Uterus (tissue), 2 donors: ENCODE results near the gene PTPRN2.

Experiments used
- CTCF ChIP-seq, 4 experiments: fragments of 200-600 bp in 2 of 4; fragments of 450-650 bp in 2 of 4; sonication (generic) in 2 of 4; IDR thresholded peaks; one replicate each; pipeline ENCODE4 v1.5.1; 2016 to 2019; ENCODE audit warnings: antibody characterized with exemption in 4 of 4, mild to moderate bottlenecking in 2 of 4, moderate library complexity in 1 of 4
- POLR2A ChIP-seq, 2 donors: fragments of 450-650 bp; IDR thresholded peaks; one replicate each; pipeline ENCODE4 v1.6.1; 2016; ENCODE audit warnings: antibody characterized with exemption in 2 of 2, mild to moderate bottlenecking in 1 of 2, moderate library complexity in 1 of 2

GRCh38 chr7:158591944-158592343 lies 4.3 kb upstream of the PTPRN2 start:
- no peak for TF ChIP-seq CTCF (IDR thresholded peaks at IDR 0.05)
- TF ChIP-seq POLR2A (IDR thresholded peaks at IDR 0.05), result no peak
